HepG2 (cell line): ENCODE measurements around the gene UXS1. TPM values are rescaled to one million over a fixed set of nuclear protein-coding genes. Genes with fewer than 3 reads are reported as not detected.

Experiments
- ATAC-seq: fragments of 200-7000 bp; cut with Tn5 transposase; 3 replicates; pipeline ENCODE4 v1.9.1; 2020; ENCODE audit warnings: mild to moderate bottlenecking, moderate library complexity
- BruUV-seq: library from RNA; stranded (reverse); fragments of 400-500 nt; replicated peaks from 2 replicates; lab custom pipeline; 2021; lab: Mats Ljungman, UMichigan
- CTCF ChIA-PET: fragments of 300-600 bp; formaldehyde crosslinking; extraction: SDS; loops from one replicate; lab custom pipeline; 2021; ENCODE audit warnings: low total read pairs, inconsistent platforms, low intra/inter-chr PET ratio; lab: Yijun Ruan, JAX
- POLR2A ChIA-PET: fragments of 350-600 bp; sonication (Branson Sonifier 250); formaldehyde crosslinking; loops from one replicate; lab custom pipeline; 2020; ENCODE audit warnings: antibody characterized with exemption, inconsistent platforms; lab: Yijun Ruan, JAX
- DNase-seq: peaks from one replicate; pipeline ENCODE4 v3.0.0-alpha.2; 2015; ENCODE audit warnings: low spot score
- FAIRE-seq: peaks from 3 replicates; lab custom pipeline; 2011; peaks lifted over from hg19 to GRCh38; lab: Jason Lieb, UNC
- H2AFZ ChIP-seq: one replicate; pipeline ENCODE4 v1.6.1; 2011; ENCODE audit warnings: low read length, inconsistent platforms
- H3K27ac ChIP-seq: fragments of 300-600 bp; 3 replicates; pipeline ENCODE4 v1.8.0; 2011; ENCODE audit warnings: mixed run types, mild to moderate bottlenecking, mixed read lengths, low read length, inconsistent platforms; ENCODE audit not compliant: insufficient read depth; ENCODE audit errors: extremely low read length
- H3K27me3 ChIP-seq, 2 experiments: fragments of 200-600 bp in 1 of 2; 2 replicates in 1 of 2; 3 replicates in 1 of 2; pipeline versions ENCODE4 v1.6.0 to v1.8.0; 2011; ENCODE audit warnings: low read length in 2 of 2, mild to moderate bottlenecking in 2 of 2, moderate library complexity in 2 of 2, inconsistent platforms in 1 of 2; ENCODE audit not compliant: insufficient read depth in 2 of 2, control insufficient read depth in 1 of 2
- H3K36me3 ChIP-seq, 2 experiments: fragments of 200-600 bp in 1 of 2; replicated peaks in 1 of 2; 2 replicates in 1 of 2; 3 replicates in 1 of 2; pipeline versions ENCODE4 v1.5.1 to v1.8.0; 2011; ENCODE audit warnings: low read length in 2 of 2, inconsistent platforms in 1 of 2; ENCODE audit not compliant: insufficient read depth in 2 of 2, control insufficient read depth in 1 of 2
- H3K4me1 ChIP-seq: 2 replicates; pipeline ENCODE4 v1.5.1; 2012; ENCODE audit warnings: low read length, inconsistent platforms; ENCODE audit not compliant: insufficient read depth
- H3K4me2 ChIP-seq: 2 replicates; pipeline ENCODE4 v1.6.0; 2011; ENCODE audit warnings: low read depth, low read length, inconsistent platforms
- H3K4me3 ChIP-seq, 3 experiments: fragments of 200-600 bp in 1 of 3; sonication (generic), shearing (Covaris generic) in 1 of 3; replicated peaks in 1 of 3; 2 replicates each; pipeline ENCODE4 v1.5.1; 2011 to 2016; ENCODE audit warnings: low read length in 3 of 3, inconsistent platforms in 2 of 3, low read depth in 2 of 3, mild to moderate bottlenecking in 2 of 3, control low read depth in 1 of 3, mixed read lengths in 1 of 3; ENCODE audit not compliant: insufficient read depth in 1 of 3
- H3K79me2 ChIP-seq: one replicate; pipeline ENCODE4 v1.6.1; 2011; ENCODE audit warnings: low read length, inconsistent platforms; ENCODE audit not compliant: insufficient read depth
- H3K9ac ChIP-seq: 2 replicates; pipeline ENCODE4 v1.6.0; 2011; ENCODE audit warnings: mild to moderate bottlenecking, low read depth, low read length, inconsistent platforms; ENCODE audit not compliant: insufficient read depth
- H3K9me3 ChIP-seq: 2 replicates; pipeline ENCODE4 v1.5.1; 2012; ENCODE audit warnings: mild to moderate bottlenecking, low read length
- H4K20me1 ChIP-seq: 2 replicates; pipeline ENCODE4 v1.6.0; 2011; ENCODE audit warnings: inconsistent platforms, mild to moderate bottlenecking, low read length, moderate library complexity; ENCODE audit not compliant: insufficient read depth
- CEBPB ChIP-seq: IDR thresholded peaks from 2 replicates; pipeline ENCODE4 v1.6.1; 2011; ENCODE audit warnings: low read depth, low read length, improper control_type of control experiment, borderline replicate concordance
- HDAC6 ChIP-seq: fragments of 200-600 bp; sonication (generic); IDR thresholded peaks from 2 replicates; pipeline ENCODE4 v1.7.0; 2017; ENCODE audit warnings: mild to moderate bottlenecking, antibody characterized with exemption, low read length, low read depth
- HOXA3 ChIP-seq: sonication (generic); formaldehyde crosslinking; IDR thresholded peaks from 2 replicates; pipeline ENCODE4 v1.5.0; 2020; ENCODE audit warnings: missing genetic modification reagents
- MEIS1 ChIP-seq: sonication (generic); formaldehyde crosslinking; IDR thresholded peaks from 2 replicates; pipeline ENCODE4 v1.9.0; 2021; ENCODE audit warnings: mild to moderate bottlenecking, missing genetic modification reagents, moderate library complexity, borderline replicate concordance
- MYC ChIP-seq: sonication (generic); formaldehyde crosslinking; IDR thresholded peaks from 2 replicates; pipeline ENCODE4 v1.9.0; 2021; ENCODE audit warnings: missing genetic modification reagents, borderline replicate concordance
- SETDB1 ChIP-seq: sonication (generic); formaldehyde crosslinking; IDR thresholded peaks from 2 replicates; pipeline ENCODE4 v1.5.1; 2020; ENCODE audit warnings: missing genetic modification reagents, mild to moderate bottlenecking, borderline replicate concordance
- SP1 ChIP-seq, 2 experiments: fragments of 450-650 bp in 1 of 2; sonication (generic) in 1 of 2; formaldehyde crosslinking in 1 of 2; IDR thresholded peaks; 2 replicates each; pipeline versions ENCODE4 v1.4.0 to v1.6.1; 2016 to 2020; ENCODE audit warnings: missing genetic modification reagents in 1 of 2
- TOE1 ChIP-seq: sonication (generic); formaldehyde crosslinking; IDR thresholded peaks from 2 replicates; pipeline ENCODE4 v1.4.0; 2020; ENCODE audit warnings: mild to moderate bottlenecking, missing genetic modification reagents
- ZNF160 ChIP-seq: sonication (generic); formaldehyde crosslinking; IDR thresholded peaks from 2 replicates; pipeline ENCODE4 v1.8.0; 2022; ENCODE audit warnings: mild to moderate bottlenecking, inconsistent platforms, missing genetic modification reagents
- WGBS: methylation state at CpG from one replicate; pipeline ENCODE4 v1.1.6; 2017; ENCODE audit warnings: low lambda C conversion rate; 5-methylcytosine and 5-hydroxymethylcytosine counted together
- in situ Hi-C: cut with HindIII; loops from 2 replicates; pipeline ENCODE4 v1.10.0; 2017; ENCODE audit warnings: low pct_unique_long_range_greater_than_20kb; ENCODE audit not compliant: extremely low pct_ligation_motif_present
- intact Hi-C: fragments of 100-400 bp; cut with micrococcal nuclease; formaldehyde crosslinking; loops from one replicate; pipeline ENCODE4 v1.10.0; 2022; ENCODE audit not compliant: unreplicated experiment
- polyA plus RNA-seq, 8 experiments: library from polyadenylated mRNA; depleted of rRNA in 3 of 8; stranded (reverse) in 7 of 8; unstranded in 1 of 8; fragments of >200 nt; fragmentation: Illumina TruSeq in 4 of 8; extraction: Trizol in 4 of 8; gene quantifications; 2 replicates each; pipeline versions ENCODE4 v1.2.1 to v1.2.3, GENCODE V29; 2011 to 2016; ENCODE audit warnings: low read depth in 4 of 8, missing spikeins in 1 of 8, mixed read lengths in 1 of 8; ENCODE audit not compliant: insufficient read depth in 1 of 8
- total RNA-seq, 5 experiments: library from RNA; depleted of rRNA; stranded (reverse); fragments of >200 nt; fragmentation: Illumina TruSeq; extraction: Trizol; gene quantifications; 2 replicates each; pipeline ENCODE4 v1.2.3, GENCODE V29; 2016; ENCODE audit warnings: low read depth in 1 of 5
- TF ChIP-seq, protein P1 (sequence below), 2 experiments: sonication (generic) in 1 of 2; formaldehyde crosslinking in 1 of 2; IDR thresholded peaks; 2 replicates each; pipeline versions ENCODE4 v1.4.0 to v1.6.1; 2016 to 2020; ENCODE audit warnings: borderline replicate concordance in 1 of 2, low read depth in 1 of 2, mild to moderate bottlenecking in 1 of 2, missing genetic modification reagents in 1 of 2

The UXS1 gene
- total and polyA plus RNA-seq, 2 of the 13 experiments (the other 11 are each of a cell fraction or from before 2014, with no cell fraction given), result 53.3 to 110 TPM

- TF ChIP-seq, protein P1, sequence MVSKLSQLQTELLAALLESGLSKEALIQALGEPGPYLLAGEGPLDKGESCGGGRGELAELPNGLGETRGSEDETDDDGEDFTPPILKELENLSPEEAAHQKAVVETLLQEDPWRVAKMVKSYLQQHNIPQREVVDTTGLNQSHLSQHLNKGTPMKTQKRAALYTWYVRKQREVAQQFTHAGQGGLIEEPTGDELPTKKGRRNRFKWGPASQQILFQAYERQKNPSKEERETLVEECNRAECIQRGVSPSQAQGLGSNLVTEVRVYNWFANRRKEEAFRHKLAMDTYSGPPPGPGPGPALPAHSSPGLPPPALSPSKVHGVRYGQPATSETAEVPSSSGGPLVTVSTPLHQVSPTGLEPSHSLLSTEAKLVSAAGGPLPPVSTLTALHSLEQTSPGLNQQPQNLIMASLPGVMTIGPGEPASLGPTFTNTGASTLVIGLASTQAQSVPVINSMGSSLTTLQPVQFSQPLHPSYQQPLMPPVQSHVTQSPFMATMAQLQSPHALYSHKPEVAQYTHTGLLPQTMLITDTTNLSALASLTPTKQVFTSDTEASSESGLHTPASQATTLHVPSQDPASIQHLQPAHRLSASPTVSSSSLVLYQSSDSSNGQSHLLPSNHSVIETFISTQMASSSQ (IDR thresholded peaks at IDR 0.05; ENCODE audit: low read depth), result no peak
- TF ChIP-seq, protein P1 (CRISPR knock-in tag; IDR thresholded peaks at IDR 0.05; ENCODE audit: borderline replicate concordance), result no peak
- TF ChIP-seq CEBPB, result 0 out of 2 replicates have a peak, but pooled peaks have one; percentile 4
- TF ChIP-seq HDAC6, result no peak
- no peak for TF ChIP-seq MEIS1 (CRISPR knock-in tag)
- TF ChIP-seq TOE1 (CRISPR knock-in tag), result no peak
- no peak for TF ChIP-seq SP1 (IDR thresholded peaks at IDR 0.05)
- no peak for TF ChIP-seq SP1 (CRISPR knock-in tag; IDR thresholded peaks at IDR 0.05)
- TF ChIP-seq, all 625 proteins: peak for 2
Measured at GRCh38 chr2:106156305-106157296, 37.5 kb downstream of the UXS1 start (continued).

DNA sequence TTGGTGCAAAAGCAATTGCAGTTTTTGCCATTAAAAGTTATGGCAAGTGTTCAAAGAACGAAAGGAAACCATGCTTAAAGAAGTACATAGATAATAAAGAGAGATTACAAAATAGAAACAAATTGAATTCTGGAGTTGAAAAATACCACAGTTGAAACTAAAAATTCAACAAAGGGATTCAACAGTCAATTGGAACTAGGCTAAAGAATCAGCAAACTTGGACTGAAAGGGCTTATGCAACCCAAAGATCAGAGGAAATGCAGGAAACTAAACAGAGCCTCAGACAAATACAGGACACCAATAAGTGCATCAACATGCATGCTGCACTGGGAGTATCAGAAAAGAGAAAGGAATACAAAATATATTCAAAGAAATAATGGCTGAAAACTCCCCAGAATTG, 40.3 kb downstream of the UXS1 start:
- ATAC-seq (no peak), DNase-seq (no peak), FAIRE-seq (no peak)
- no peak overlapping the region for H3K9ac ChIP-seq
- CTCF ChIA-PET, result no interaction called here
- intact Hi-C loops (no loop called here), in situ Hi-C loops (no loop called here)
- peaks cover 17 to 55% of the 10 kb centered on the region in 2 experiments for H3K36me3 ChIP-seq
- H3K4me1 ChIP-seq, result no peaks in the 10 kb centered on the region
- BruUV-seq, result no TSS peak
- WGBS, result 92% methylated on average over 1 of the region's 1 CpG
- H2AFZ ChIP-seq, result no peak overlapping the region
- no peak overlapping the region for H3K4me3 ChIP-seq
- H3K79me2 ChIP-seq, result no peaks in the 10 kb centered on the region
- peaks cover 17% of the 10 kb centered on the region for H3K9me3 ChIP-seq
- H4K20me1 ChIP-seq, result no peaks in the 10 kb centered on the region
- TF ChIP-seq MYC (CRISPR knock-in tag), result no peak
- TF ChIP-seq ZNF160 (CRISPR knock-in tag), result peak; percentile 100
- TF ChIP-seq HOXA3 (CRISPR knock-in tag), result no peak
- TF ChIP-seq SETDB1 (CRISPR knock-in tag), result peak; percentile 46; the same call in 1 of the 2 replicates
- H3K27ac ChIP-seq, result no peak overlapping the region
- H3K27me3 ChIP-seq, result no peaks in the 10 kb centered on the region
- no peak overlapping the region for H3K4me2 ChIP-seq
- POLR2A ChIA-PET, result no interaction called here
